Glutamatergic neuron (in vitro differentiated cells): ENCODE results near the gene DIO1. TPM values are rescaled to one million over a fixed set of nuclear protein-coding genes. Genes with fewer than 3 reads are reported as not detected.

ENCODE experiments used
- DNase-seq: peaks from one replicate; pipeline ENCODE4 v3.0.0; 2022
- H3K27ac Mint-ChIP-seq: one replicate; pipeline ENCODE4 v1.8.0; 2020; ENCODE audit warnings: mild to moderate bottlenecking, mixed read lengths, inconsistent platforms; ENCODE audit not compliant: unreplicated experiment
- H3K27me3 Mint-ChIP-seq: one replicate; pipeline ENCODE4 v1.8.0; 2020; ENCODE audit warnings: mild to moderate bottlenecking, moderate library complexity, mixed read lengths, inconsistent platforms; ENCODE audit not compliant: unreplicated experiment
- H3K36me3 Mint-ChIP-seq: one replicate; pipeline ENCODE4 v1.8.0; 2020; ENCODE audit warnings: mild to moderate bottlenecking, mixed read lengths, inconsistent platforms; ENCODE audit not compliant: unreplicated experiment
- H3K4me1 Mint-ChIP-seq: one replicate; pipeline ENCODE4 v1.8.0; 2020; ENCODE audit warnings: mild to moderate bottlenecking, low read depth, mixed read lengths, inconsistent platforms; ENCODE audit not compliant: unreplicated experiment
- H3K4me3 Mint-ChIP-seq: one replicate; pipeline ENCODE4 v1.8.0; 2020; ENCODE audit warnings: mild to moderate bottlenecking, mixed read lengths, inconsistent platforms; ENCODE audit not compliant: unreplicated experiment
- H3K9me3 Mint-ChIP-seq: one replicate; pipeline ENCODE4 v1.8.0; 2020; ENCODE audit warnings: mild to moderate bottlenecking, moderate library complexity, mixed read lengths, inconsistent platforms; ENCODE audit not compliant: unreplicated experiment
- CTCF ChIP-seq: fragments of 200-600 bp; sonication (generic); IDR thresholded peaks from one replicate; pipeline ENCODE4 v1.5.0; 2021; ENCODE audit not compliant: partially characterized antibody, unreplicated experiment
- total RNA-seq: library from RNA; stranded (reverse); fragmentation: NEBNext Ultra II Directional; extraction: Animal tissue kit (Norgen Biotek cat#: 25700); gene quantifications from one replicate; pipeline ENCODE4 v1.2.1, GENCODE V29; 2021; ENCODE audit not compliant: unreplicated experiment

DIO1 gene
- total RNA-seq, 1 donor from 2014 or later = not detected

- H3K27ac Mint-ChIP-seq = peak within 1 kb of the TSS; percentile 38
- peaks cover 4% of the 10 kb centered on the region for H3K9me3 Mint-ChIP-seq
- H3K4me1 Mint-ChIP-seq = peaks cover 30% of the 10 kb centered on the region
- peak within 1 kb of the TSS; percentile 92 for H3K4me3 Mint-ChIP-seq
- no peak for TF ChIP-seq CTCF
- H3K36me3 Mint-ChIP-seq = no peaks in the 10 kb centered on the region
- H3K27me3 Mint-ChIP-seq = peaks cover 3% of the 10 kb centered on the region
- peak; percentile 99 for DNase-seq
Measured at GRCh38 chr1:53945433-53946251, 51.7 kb downstream of the DIO1 start, which contains the start of gene IFT25. TSS of gene IFT25 (minus strand) at chr1:53945699. CDS start at chr1:53940082, 5,617 bp downstream.

- peak within 1 kb of the TSS; percentile 92 for H3K4me3 Mint-ChIP-seq
- H3K36me3 Mint-ChIP-seq = no peaks in the 10 kb centered on the region
- no peak for TF ChIP-seq CTCF
- DNase-seq = no peak
- H3K4me1 Mint-ChIP-seq = peaks cover 35% of the 10 kb centered on the region
- peak within 1 kb of the TSS; percentile 86 for H3K27ac Mint-ChIP-seq
- H3K9me3 Mint-ChIP-seq = peaks cover 4% of the 10 kb centered on the region
- peaks cover 3% of the 10 kb centered on the region for H3K27me3 Mint-ChIP-seq
Measured at GRCh38 chr1:53946252-53947171, 52.5 kb downstream of the DIO1 start, which contains the start of gene LRRC42. TSS of gene LRRC42 (plus strand) at chr1:53946350. CDS start at chr1:53952000, 5,650 bp downstream.

- peak overlapping the region; percentile 86 for H3K27ac Mint-ChIP-seq
- peaks cover 41% of the 10 kb centered on the region for H3K4me1 Mint-ChIP-seq
- H3K4me3 Mint-ChIP-seq = peak overlapping the region; percentile 92
- no peak for DNase-seq
- H3K27me3 Mint-ChIP-seq = peaks cover 3% of the 10 kb centered on the region
- no peaks in the 10 kb centered on the region for H3K36me3 Mint-ChIP-seq
- peaks cover 4% of the 10 kb centered on the region for H3K9me3 Mint-ChIP-seq
- TF ChIP-seq CTCF = no peak
Measured at GRCh38 chr1:53947172-53947907, 53.4 kb downstream of the DIO1 start.

- no peak for DNase-seq
- Mint-ChIP-seq H3K9me3 (peaks cover 4% of the 10 kb centered on the region), H3K4me1 (peaks cover 47% of the 10 kb centered on the region), H3K27me3 (peaks cover 3% of the 10 kb centered on the region), H3K4me3 (peak overlapping the region; percentile 92), H3K36me3 (no peaks in the 10 kb centered on the region), H3K27ac (no peak overlapping the region)
- TF ChIP-seq CTCF = no peak
Measured at GRCh38 chr1:53948291-53948690, 54.3 kb downstream of the DIO1 start.
